ES-I3 (cell line): ENCODE data around the gene MSL2.
"Not testable (repeated sequence)": the region's sequence is repeated elsewhere in the genome, so short reads cannot be mapped to it uniquely, and the experiment has no call there.

ENCODE experiments used
- H3K36me3 ChIP-seq: 2 replicates; pipeline ENCODE4 v1.6.1; 2013; ENCODE audit warnings: mild to moderate bottlenecking, low read length, control low read depth, moderate library complexity; ENCODE audit not compliant: insufficient read depth
- H3K4me1 ChIP-seq: 2 replicates; pipeline ENCODE4 v1.6.1; 2013; ENCODE audit warnings: mild to moderate bottlenecking, control low read depth, low read length; ENCODE audit not compliant: insufficient read depth
- H3K9ac ChIP-seq: 2 replicates; pipeline ENCODE4 v1.6.1; 2013; ENCODE audit warnings: low read depth, mild to moderate bottlenecking, low read length, moderate library complexity
- H3K9me3 ChIP-seq: 2 replicates; pipeline ENCODE4 v1.6.1; 2013; ENCODE audit warnings: mild to moderate bottlenecking, low read length, moderate library complexity; ENCODE audit not compliant: control insufficient read depth, insufficient read depth

The MSL2 gene

GRCh38 chr3:136142592-136142991, 53.5 kb downstream of the MSL2 start:
- no peaks in the 10 kb centered on the region for H3K9me3 ChIP-seq
- H3K36me3 ChIP-seq: no peaks in the 10 kb centered on the region
- H3K4me1 ChIP-seq: peaks cover 11% of the 10 kb centered on the region
- H3K9ac ChIP-seq: no peak overlapping the region

GRCh38 chr3:136141891-136142290, 54.2 kb downstream of the MSL2 start:
- Histone ChIP-seq H3K9me3 (no peaks in the 10 kb centered on the region), H3K36me3 (no peaks in the 10 kb centered on the region), H3K4me1 (peaks cover 11% of the 10 kb centered on the region), H3K9ac (no peak overlapping the region)

GRCh38 chr3:136141291-136141785, 54.8 kb downstream of the MSL2 start:
- Histone ChIP-seq H3K9ac (no peak overlapping the region), H3K36me3 (no peaks in the 10 kb centered on the region), H3K9me3 (no peaks in the 10 kb centered on the region), H3K4me1 (peaks cover 11% of the 10 kb centered on the region)

GRCh38 chr3:136136454-136136853, 59.7 kb downstream of the MSL2 start:
- no peaks in the 10 kb centered on the region for H3K4me1 ChIP-seq
- no peak overlapping the region for H3K9ac ChIP-seq
- no peaks in the 10 kb centered on the region for H3K9me3 ChIP-seq
- no peaks in the 10 kb centered on the region for H3K36me3 ChIP-seq

GRCh38 chr3:136135039-136135802, 60.9 kb downstream of the MSL2 start:
- Histone ChIP-seq H3K9me3 (no peaks in the 10 kb centered on the region), H3K36me3 (no peaks in the 10 kb centered on the region), H3K4me1 (no peaks in the 10 kb centered on the region), H3K9ac (no peak overlapping the region)

GRCh38 chr3:136134091-136134490, 62.0 kb downstream of the MSL2 start:
- H3K36me3 ChIP-seq: no peaks in the 10 kb centered on the region
- no peak overlapping the region for H3K9ac ChIP-seq
- H3K4me1 ChIP-seq: no peaks in the 10 kb centered on the region
- H3K9me3 ChIP-seq: no peaks in the 10 kb centered on the region

GRCh38 chr3:136131647-136132046, 64.5 kb downstream of the MSL2 start:
- not testable (repeated sequence) for H3K36me3 ChIP-seq, H3K4me1 ChIP-seq, H3K9me3 ChIP-seq, H3K9ac ChIP-seq

- H3K4me1 ChIP-seq: no peaks in the 10 kb centered on the region
- H3K9ac ChIP-seq: no peak overlapping the region
- H3K9me3 ChIP-seq: no peaks in the 10 kb centered on the region
- no peaks in the 10 kb centered on the region for H3K36me3 ChIP-seq
Observed at GRCh38 chr3:136122006-136122405, 74.1 kb downstream of the MSL2 start.

- Histone ChIP-seq H3K4me1 (no peaks in the 10 kb centered on the region), H3K9ac (no peak overlapping the region), H3K9me3 (no peaks in the 10 kb centered on the region), H3K36me3 (no peaks in the 10 kb centered on the region)
Observed at GRCh38 chr3:136120373-136121348, 75.5 kb downstream of the MSL2 start.

GRCh38 chr3:136119783-136120182, 76.4 kb downstream of the MSL2 start:
- not testable (repeated sequence) for H3K4me1 ChIP-seq, H3K36me3 ChIP-seq, H3K9ac ChIP-seq

GRCh38 chr3:136119332-136119731, 76.8 kb downstream of the MSL2 start:
- not testable (repeated sequence) for H3K9ac ChIP-seq, H3K9me3 ChIP-seq, H3K4me1 ChIP-seq, H3K36me3 ChIP-seq

More at GRCh38 chr3:136119783-136120182, 76.4 kb downstream of the MSL2 start:
- H3K9me3 ChIP-seq: not testable (repeated sequence)

GRCh38 chr3:136114421-136114820, 81.7 kb downstream of the MSL2 start:
- no peaks in the 10 kb centered on the region for H3K9me3 ChIP-seq
- no peaks in the 10 kb centered on the region for H3K4me1 ChIP-seq
- no peak overlapping the region for H3K9ac ChIP-seq

GRCh38 chr3:136110481-136110880, 85.7 kb downstream of the MSL2 start:
- H3K9ac ChIP-seq: no peak overlapping the region
- H3K9me3 ChIP-seq: no peaks in the 10 kb centered on the region
- H3K36me3 ChIP-seq: no peaks in the 10 kb centered on the region
- H3K4me1 ChIP-seq: no peaks in the 10 kb centered on the region

More at GRCh38 chr3:136114421-136114820, 81.7 kb downstream of the MSL2 start:
- H3K36me3 ChIP-seq: no peaks in the 10 kb centered on the region

- Histone ChIP-seq H3K9ac (no peak overlapping the region), H3K9me3 (no peaks in the 10 kb centered on the region), H3K4me1 (no peaks in the 10 kb centered on the region), H3K36me3 (no peaks in the 10 kb centered on the region)
Observed at GRCh38 chr3:136109499-136109898, 86.6 kb downstream of the MSL2 start.
